ENCODE data around the gene STAG2.

- TF ChIP-seq CTCF (conservative IDR thresholded peaks at IDR 0.05; ENCODE audit: low read depth in 2 of 2) (no peak), ZNF331 (CRISPR knock-in tag; IDR thresholded peaks at IDR 0.05; ENCODE audit: low read depth) (no peak), REST (IDR thresholded peaks at IDR 0.05; ENCODE audit: unreplicated experiment) (no peak), POLR2AphosphoS5 (IDR thresholded peaks at IDR 0.05; ENCODE audit: low read depth) (no peak), CREB1 (CRISPR knock-in tag; IDR thresholded peaks at IDR 0.05; ENCODE audit: low read depth) (no peak)
Observed at GRCh38 chrX:124103966-124104365, 142.5 kb downstream of the STAG2 start.
